Osteoblast (primary cell): Measurements from ENCODE around the gene MAP4K4. TPM values are rescaled to one million over a fixed set of nuclear protein-coding genes. Genes with fewer than 3 reads are reported as not detected.

Experiments used
- DNase-seq: peaks from one replicate; pipeline ENCODE4 v3.0.0; 2011; ENCODE audit warnings: low spot score, mixed read lengths; ENCODE audit not compliant: insufficient read length; ENCODE audit errors: missing footprints
- H2AFZ ChIP-seq: 2 replicates; pipeline ENCODE4 v1.6.0; 2011; ENCODE audit warnings: mild to moderate bottlenecking, low read length
- H3K27ac ChIP-seq: 2 replicates; pipeline ENCODE4 v1.5.1; 2011; ENCODE audit warnings: mild to moderate bottlenecking, low read depth, low read length, moderate library complexity
- H3K27me3 ChIP-seq: 2 replicates; pipeline ENCODE4 v1.6.0; 2012; ENCODE audit warnings: mild to moderate bottlenecking, control low read depth, inconsistent platforms, low read length, moderate library complexity; ENCODE audit not compliant: insufficient read depth
- H3K36me3 ChIP-seq: 2 replicates; pipeline ENCODE4 v1.5.1; 2011; ENCODE audit warnings: mild to moderate bottlenecking, low read length, control low read depth, moderate library complexity; ENCODE audit not compliant: insufficient read depth
- H3K4me1 ChIP-seq: 2 replicates; pipeline ENCODE4 v1.5.1; 2011; ENCODE audit warnings: mild to moderate bottlenecking, low read length, control low read depth, moderate library complexity; ENCODE audit not compliant: insufficient read depth
- H3K4me2 ChIP-seq: 2 replicates; pipeline ENCODE4 v1.6.0; 2011; ENCODE audit warnings: mild to moderate bottlenecking, low read length; ENCODE audit not compliant: insufficient read depth
- H3K4me3 ChIP-seq: fragments of 200-600 bp; sonication (generic); 3 replicates; pipeline ENCODE4 v1.5.1; 2012; ENCODE audit warnings: mild to moderate bottlenecking, low read length, inconsistent platforms; ENCODE audit not compliant: insufficient read depth
- H3K79me2 ChIP-seq: 2 replicates; pipeline ENCODE4 v1.6.0; 2012; ENCODE audit warnings: mild to moderate bottlenecking, low read length, control low read depth, inconsistent platforms; ENCODE audit not compliant: insufficient read depth
- H3K9me3 ChIP-seq: 2 replicates; pipeline ENCODE4 v1.5.1; 2011; ENCODE audit warnings: low read depth, low read length, control low read depth
- H4K20me1 ChIP-seq: 2 replicates; pipeline ENCODE4 v1.6.0; 2012; ENCODE audit warnings: mild to moderate bottlenecking, low read length, control low read depth; ENCODE audit not compliant: insufficient read depth
- CTCF ChIP-seq: IDR thresholded peaks from 2 replicates; pipeline ENCODE4 v1.5.1; 2011; ENCODE audit warnings: mild to moderate bottlenecking, low read depth, low read length, moderate library complexity; ENCODE audit errors: extremely low read depth
- total RNA-seq: library from RNA; depleted of rRNA; stranded (reverse); fragments of >200 nt; gene quantifications from 2 replicates; pipeline ENCODE4 v1.2.3, GENCODE V29; 2012

MAP4K4 gene
- total RNA-seq, 1 donor: 231 TPM

GRCh38 chr2:101801496-101801895, 104.0 kb downstream of the MAP4K4 start:
- no peak for TF ChIP-seq CTCF
- Histone ChIP-seq H4K20me1 (peaks cover 53% of the 10 kb centered on the region), H3K4me1 (peaks cover 39% of the 10 kb centered on the region)

GRCh38 chr2:101802329-101802728, 104.8 kb downstream of the MAP4K4 start:
- Histone ChIP-seq H4K20me1 (peaks cover 53% of the 10 kb centered on the region), H3K79me2 (peaks cover 99% of the 10 kb centered on the region), H3K27ac (peak overlapping the region; percentile 41), H3K4me1 (peaks cover 47% of the 10 kb centered on the region), H3K27me3 (no peaks in the 10 kb centered on the region), H3K9me3 (no peaks in the 10 kb centered on the region), H2AFZ (no peak overlapping the region), H3K4me3 (no peak overlapping the region), H3K4me2 (no peak overlapping the region), H3K36me3 (peaks cover 10% of the 10 kb centered on the region)
- no peak for TF ChIP-seq CTCF
- no peak for DNase-seq

More at GRCh38 chr2:101801496-101801895, 104.0 kb downstream of the MAP4K4 start:
- H3K27ac ChIP-seq: peak overlapping the region; percentile 41
- H3K79me2 ChIP-seq: peaks cover 99% of the 10 kb centered on the region
- no peak overlapping the region for H3K4me2 ChIP-seq
- H3K27me3 ChIP-seq: no peaks in the 10 kb centered on the region
- H2AFZ ChIP-seq: no peak overlapping the region
- H3K4me3 ChIP-seq: no peak overlapping the region
- H3K9me3 ChIP-seq: no peaks in the 10 kb centered on the region
- no peak for DNase-seq
- H3K36me3 ChIP-seq: peaks cover 8% of the 10 kb centered on the region

GRCh38 chr2:101803128-101803527, 105.6 kb downstream of the MAP4K4 start:
- Histone ChIP-seq H4K20me1 (peaks cover 56% of the 10 kb centered on the region), H3K9me3 (no peaks in the 10 kb centered on the region), H3K27me3 (no peaks in the 10 kb centered on the region), H3K4me2 (no peak overlapping the region), H3K79me2 (peaks cover 99% of the 10 kb centered on the region), H3K27ac (peak overlapping the region; percentile 92), H3K4me3 (no peak overlapping the region), H2AFZ (no peak overlapping the region), H3K4me1 (peaks cover 55% of the 10 kb centered on the region), H3K36me3 (peaks cover 14% of the 10 kb centered on the region)
- TF ChIP-seq CTCF: no peak
- DNase-seq: no peak

GRCh38 chr2:101803945-101804696, 106.6 kb downstream of the MAP4K4 start:
- Histone ChIP-seq H3K4me3 (no peak overlapping the region), H3K36me3 (peaks cover 14% of the 10 kb centered on the region), H3K9me3 (no peaks in the 10 kb centered on the region), H3K27ac (peak overlapping the region; percentile 92), H3K27me3 (no peaks in the 10 kb centered on the region), H2AFZ (no peak overlapping the region), H3K4me1 (peaks cover 57% of the 10 kb centered on the region), H4K20me1 (peaks cover 48% of the 10 kb centered on the region), H3K4me2 (no peak overlapping the region), H3K79me2 (peaks cover 99% of the 10 kb centered on the region)
- DNase-seq: no peak
- no peak for TF ChIP-seq CTCF
